OCI-LY3 (cell line): ENCODE results near the gene MICU1.

Source experiments
- CTCF ChIP-seq: fragments of 200-600, 300-600 bp; sonication (generic); IDR thresholded peaks from 2 replicates; pipeline ENCODE4 v1.5.1; 2014; ENCODE audit warnings: antibody characterized with exemption, low read length, low read depth
- EZH2phosphoT487 ChIP-seq: fragments of 200-600 bp; shearing (Covaris generic); IDR thresholded peaks from 2 replicates; pipeline ENCODE4 v1.6.1; 2018; ENCODE audit warnings: antibody characterized with exemption, mixed run types, low read depth

- TF ChIP-seq EZH2phosphoT487: no peak
- TF ChIP-seq CTCF: no peak
These were observed 260.6 kb downstream of the MICU1 start for GRCh38 chr10:72365106-72365895.
